H1 (cell line): ENCODE results near the gene RND2. TPM values are rescaled to one million over a fixed set of nuclear protein-coding genes. Genes with fewer than 3 reads are reported as not detected.

Experiments
- CTCF ChIA-PET: fragments of 300-600 bp; sonication (Branson Sonifier 250); formaldehyde crosslinking; loops from one replicate; lab custom pipeline; 2021; ENCODE audit not compliant: partially characterized antibody; lab: Charles Lee
- POLR2A ChIA-PET: fragments of 300-600 bp; sonication (Branson Sonifier 250); formaldehyde crosslinking; loops from one replicate; lab custom pipeline; 2021; ENCODE audit warnings: inconsistent platforms; ENCODE audit not compliant: partially characterized antibody; lab: Charles Lee
- DNase-seq, 2 experiments: peaks; one replicate each; pipeline versions ENCODE4 v3.0.0 to v3.0.0-alpha.2; 2010 to 2022; ENCODE audit warnings: low spot score in 2 of 2, low read depth in 1 of 2, mixed read lengths in 1 of 2
- FAIRE-seq: peaks from 2 replicates; lab custom pipeline; 2011; peaks lifted over from hg19 to GRCh38; lab: Jason Lieb, UNC
- H2AFZ ChIP-seq: 2 replicates; pipeline ENCODE4 v1.8.1; 2012; ENCODE audit warnings: low read length, inconsistent platforms
- H2AK5ac ChIP-seq: 2 replicates; pipeline ENCODE4 v1.6.1; 2013; ENCODE audit warnings: low read depth, low read length
- H2BK120ac ChIP-seq: replicated peaks from 2 replicates; pipeline ENCODE3; 2013; ENCODE audit warnings: low read depth, low read length, inconsistent platforms
- H2BK12ac ChIP-seq: 2 replicates; pipeline ENCODE4 v1.6.1; 2013; ENCODE audit warnings: low read depth, low read length
- H2BK15ac ChIP-seq: 2 replicates; pipeline ENCODE4 v1.6.1; 2013; ENCODE audit warnings: low read length
- H2BK20ac ChIP-seq: 2 replicates; pipeline ENCODE4 v1.6.1; 2013; ENCODE audit warnings: low read length
- H2BK5ac ChIP-seq: 2 replicates; pipeline ENCODE4 v1.6.1; 2013; ENCODE audit warnings: low read depth, low read length
- H3K14ac ChIP-seq: 2 replicates; pipeline ENCODE4 v1.6.1; 2013; ENCODE audit warnings: inconsistent platforms; ENCODE audit not compliant: insufficient read length
- H3K18ac ChIP-seq: 2 replicates; pipeline ENCODE4 v1.6.1; 2013; ENCODE audit warnings: low read length; ENCODE audit errors: extremely low read depth
- H3K23ac ChIP-seq: 2 replicates; pipeline ENCODE4 v1.6.1; 2013; ENCODE audit warnings: inconsistent platforms; ENCODE audit not compliant: insufficient read length
- H3K23me2 ChIP-seq: 2 replicates; pipeline ENCODE4 v1.6.1; 2013; ENCODE audit warnings: low read depth, low read length
- H3K27ac ChIP-seq: 2 replicates; pipeline ENCODE4 v1.6.1; 2011; ENCODE audit warnings: low read depth, low read length, inconsistent platforms
- H3K27me3 ChIP-seq, 4 experiments: replicated peaks in 1 of 4; 1 replicate in 1 of 4; 2 replicates in 3 of 4; pipeline versions ENCODE4 v1.6.1 to v1.8.1; 2011 to 2013; ENCODE audit warnings: low read length in 3 of 4, mild to moderate bottlenecking in 3 of 4, inconsistent platforms in 2 of 4, mixed read lengths in 2 of 4, moderate library complexity in 1 of 4; ENCODE audit not compliant: control insufficient read depth in 3 of 4, insufficient read depth in 3 of 4; ENCODE audit errors: extremely low read depth in 1 of 4
- H3K36me3 ChIP-seq, 4 experiments: 2 replicates each; pipeline versions ENCODE4 v1.6.1 to v1.8.1; 2011 to 2013; ENCODE audit warnings: mild to moderate bottlenecking in 4 of 4, low read length in 3 of 4, moderate library complexity in 2 of 4, control low read depth in 1 of 4, inconsistent platforms in 1 of 4; ENCODE audit not compliant: insufficient read depth in 4 of 4, control insufficient read depth in 2 of 4
- H3K4ac ChIP-seq: replicated peaks from 2 replicates; pipeline ENCODE3; 2013; ENCODE audit warnings: low read length, low read depth, mixed read lengths, inconsistent platforms; ENCODE audit not compliant: insufficient read length
- H3K4me1 ChIP-seq, 4 experiments: replicated peaks in 1 of 4; 1 replicate in 1 of 4; 2 replicates in 3 of 4; pipeline versions ENCODE4 v1.6.1 to v1.8.1; 2011 to 2013; ENCODE audit warnings: low read length in 3 of 4, inconsistent platforms in 2 of 4, mixed read lengths in 1 of 4; ENCODE audit not compliant: insufficient read depth in 4 of 4, control insufficient read depth in 3 of 4
- H3K4me2 ChIP-seq, 2 experiments: 2 replicates each; pipeline versions ENCODE4 v1.6.1 to v1.8.1; 2011 to 2013; ENCODE audit warnings: low read depth in 2 of 2, low read length in 2 of 2, control low read depth in 1 of 2, inconsistent platforms in 1 of 2, mild to moderate bottlenecking in 1 of 2; ENCODE audit not compliant: insufficient read depth in 1 of 2
- H3K4me3 ChIP-seq, 4 experiments: fragments of 200-600, 300-600 bp in 1 of 4; sonication (generic), shearing (Covaris generic), sonication (Bioruptor Twin) in 1 of 4; 2 replicates each; pipeline versions ENCODE4 v1.5.1 to v1.8.1; 2011 to 2016; ENCODE audit warnings: low read length in 4 of 4, low read depth in 3 of 4, control low read depth in 2 of 4, inconsistent platforms in 2 of 4, mild to moderate bottlenecking in 2 of 4, mixed read lengths in 1 of 4, moderate library complexity in 1 of 4; ENCODE audit not compliant: insufficient read depth in 2 of 4; ENCODE audit errors: extremely low read depth in 1 of 4
- H3K56ac ChIP-seq: replicated peaks from 2 replicates; pipeline ENCODE3; 2013; ENCODE audit warnings: low read depth, mild to moderate bottlenecking, mixed read lengths, low read length, inconsistent platforms; ENCODE audit not compliant: insufficient read length
- H3K79me1 ChIP-seq: 2 replicates; pipeline ENCODE4 v1.6.1; 2013; ENCODE audit warnings: low read depth, low read length, control low read depth
- H3K79me2 ChIP-seq, 2 experiments: 2 replicates each; pipeline versions ENCODE4 v1.6.1 to v1.8.1; 2012 to 2013; ENCODE audit warnings: low read length in 2 of 2, mild to moderate bottlenecking in 2 of 2, inconsistent platforms in 1 of 2; ENCODE audit not compliant: insufficient read depth in 2 of 2, control insufficient read depth in 1 of 2
- H3K9ac ChIP-seq, 4 experiments: replicated peaks in 1 of 4; 1 replicate in 1 of 4; 2 replicates in 3 of 4; pipeline versions ENCODE4 v1.6.1 to v1.8.1; 2011 to 2013; ENCODE audit warnings: low read depth in 3 of 4, low read length in 3 of 4, control low read depth in 2 of 4, mild to moderate bottlenecking in 2 of 4, moderate library complexity in 2 of 4, inconsistent platforms in 1 of 4; ENCODE audit errors: extremely low read depth in 1 of 4
- H3K9me3 ChIP-seq, 2 experiments: 2 replicates each; pipeline versions ENCODE4 v1.6.1 to v1.8.1; 2012 to 2013; ENCODE audit warnings: mild to moderate bottlenecking in 2 of 2, moderate library complexity in 2 of 2, control low read depth in 1 of 2, inconsistent platforms in 1 of 2, low read depth in 1 of 2, low read length in 1 of 2, mixed read lengths in 1 of 2; ENCODE audit not compliant: insufficient read depth in 2 of 2
- H4K20me1 ChIP-seq, 2 experiments: replicated peaks in 1 of 2; 2 replicates each; pipeline versions ENCODE3 to v1.8.1; 2011 to 2013; ENCODE audit warnings: inconsistent platforms in 2 of 2, low read length in 2 of 2, mild to moderate bottlenecking in 1 of 2; ENCODE audit not compliant: insufficient read depth in 2 of 2, control insufficient read depth in 1 of 2
- H4K5ac ChIP-seq: 2 replicates; pipeline ENCODE4 v1.6.1; 2013; ENCODE audit warnings: low read length, low read depth, mixed read lengths, inconsistent platforms; ENCODE audit not compliant: insufficient read length
- H4K8ac ChIP-seq: 2 replicates; pipeline ENCODE4 v1.8.0; 2013; ENCODE audit warnings: mild to moderate bottlenecking, moderate library complexity, low read length, inconsistent platforms; ENCODE audit not compliant: insufficient read depth; ENCODE audit errors: extremely low read depth
- H4K91ac ChIP-seq: replicated peaks from 2 replicates; pipeline ENCODE3; 2013; ENCODE audit warnings: low read length, mixed read lengths, inconsistent platforms; ENCODE audit not compliant: insufficient read length
- CBX5 ChIP-seq: fragments of 300-800, 300-1000 bp; sonication (generic); IDR thresholded peaks from 2 replicates; pipeline ENCODE4 v1.7.1; 2016; ENCODE audit warnings: antibody characterized with exemption, low read length, low read depth
- EGR1 ChIP-seq: IDR thresholded peaks from 2 replicates; pipeline ENCODE4 v1.6.1; 2011; ENCODE audit warnings: low read depth, low read length, borderline replicate concordance
- WGBS, 2 experiments: shearing (Covaris generic) in 1 of 2; methylation state at CpG; one replicate each; pipeline versions ENCODE4 v1.1.6 to v1.1.7; 2013 to 2015; ENCODE audit warnings: low lambda C conversion rate in 2 of 2, mixed read lengths in 2 of 2, inconsistent platforms in 1 of 2, low coverage in 1 of 2, missing lambda C conversion rate in 1 of 2; ENCODE audit not compliant: insufficient replicate concordance in 2 of 2, insufficient coverage in 1 of 2, insufficient read length in 1 of 2; ENCODE audit errors: extremely low coverage in 1 of 2, missing lambda C conversion rate in 1 of 2; 5-methylcytosine and 5-hydroxymethylcytosine counted together
- polyA plus RNA-seq, 7 experiments: library from polyadenylated mRNA; depleted of rRNA in 3 of 7; stranded (reverse) in 5 of 7; unstranded in 2 of 7; fragments of >200 nt in 5 of 7; fragments of 200-250 nt in 2 of 7; gene quantifications; 1 replicate in 5 of 7; 2 replicates in 1 of 7; 4 replicates in 1 of 7; pipeline versions ENCODE4 v1.2.1 to v1.2.3, GENCODE V29; 2011 to 2013; ENCODE audit warnings: missing spikeins in 2 of 7, mixed read lengths in 2 of 7
- total RNA-seq: library from RNA; stranded (reverse); fragmentation: NEBNext Ultra II Directional; extraction: Animal tissue kit (Norgen Biotek cat#: 25700); gene quantifications from 2 replicates; pipeline ENCODE4 v1.2.1, GENCODE V29; 2021

Gene RND2
- total and polyA plus RNA-seq, 2 of the 8 experiments (the other 6 are each of a cell fraction or from before 2014, with no cell fraction given) = 51.3 to 61.4 TPM

DNA sequence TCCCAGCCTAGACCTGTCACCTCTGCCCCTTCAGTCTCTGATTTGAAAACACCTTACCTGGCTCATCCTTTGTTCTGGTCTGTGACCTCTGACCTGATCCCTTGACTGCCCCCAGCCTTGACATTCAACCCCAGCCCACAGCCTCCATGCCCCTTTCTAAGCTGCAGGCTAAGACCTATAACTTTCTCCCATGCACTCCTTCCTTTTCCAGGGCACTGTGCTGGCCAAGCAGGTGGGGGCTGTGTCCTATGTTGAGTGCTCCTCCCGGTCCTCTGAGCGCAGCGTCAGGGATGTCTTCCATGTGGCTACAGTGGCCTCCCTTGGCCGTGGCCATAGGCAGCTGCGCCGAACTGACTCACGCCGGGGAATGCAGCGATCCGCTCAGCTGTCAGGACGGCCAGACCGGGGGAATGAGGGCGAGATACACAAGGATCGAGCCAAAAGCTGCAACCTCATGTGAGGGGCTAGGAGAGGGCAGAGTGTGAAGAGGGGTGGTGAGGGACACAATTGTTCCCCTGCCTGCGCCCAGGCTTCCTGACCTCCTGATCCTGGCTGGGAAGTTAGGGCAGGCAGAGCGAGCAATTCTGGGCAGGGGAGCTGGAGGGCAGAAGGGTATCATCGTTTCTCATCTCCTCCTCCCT is 3.3 kb downstream of the RND2 start:
- Histone ChIP-seq H3K4ac (no peak overlapping the region), H2AK5ac (peak overlapping the region; percentile 75), H3K27ac (no peak overlapping the region; the same call in 1 of the 2 replicates), H2AFZ (no peak overlapping the region), H4K91ac (peak overlapping the region; percentile 54), H3K4me2 (peak overlapping the region; percentile 64 to 69), H2BK12ac (peak overlapping the region; percentile 92; the same call in 1 of the 2 replicates), H3K36me3 (peaks cover 0 to 22% (median 4%) of the 10 kb centered on the region in 4 experiments; a peak in 2 of 8 replicates), H3K23me2 (peaks cover 3% of the 10 kb centered on the region; the same call in 1 of the 2 replicates), H2BK15ac (peak overlapping the region; percentile 88; the same call in 1 of the 2 replicates), H3K14ac (no peak overlapping the region), H2BK5ac (peak overlapping the region; percentile 75), H4K20me1 (no peaks in the 10 kb centered on the region), H3K79me2 (peaks cover 0 to 6% of the 10 kb centered on the region in 2 experiments; a peak in 2 of 4 replicates), H3K79me1 (no peaks in the 10 kb centered on the region; the same call in 1 of the 2 replicates), H2BK20ac (peak overlapping the region; percentile 15), H2BK120ac (no peak overlapping the region), H3K56ac (no peak overlapping the region), H3K23ac (no peak overlapping the region), H3K4me3 (no peak overlapping the region), H4K5ac (no peak overlapping the region), H4K8ac (no peak overlapping the region), H3K4me1 (peaks cover 16 to 24% (median 18%) of the 10 kb centered on the region in 4 experiments), H3K9me3 (no peaks in the 10 kb centered on the region), H3K27me3 (no peaks in the 10 kb centered on the region), H3K18ac (peak overlapping the region; percentile 67), H3K9ac (no peak overlapping the region)
- FAIRE-seq (no peak), DNase-seq (no peak)
- ChIA-PET POLR2A (interaction anchor here (1.3 to 10.8 kb wide), 4 partner anchors 13 to 287 kb away, joined by 3 to 61 read pairs (median 16); partner anchors contain the start of gene RPL27), CTCF (interaction anchor here (1.0 to 1.6 kb wide), 3 partner anchors 12 to 281 kb away, joined by 3 to 5 read pairs (median 4); no protein-coding TSS in a partner anchor)
- 93% methylated on average over 17 of the region's 17 CpGs; no CpG with 5 or more reads in 1 of the 2 experiments for WGBS, 2 experiments
- TF ChIP-seq CBX5 = no peak
- no peak for TF ChIP-seq EGR1
